IMR-90 (cell line): ENCODE results near the gene FA2H.

Experiments used
- BHLHE40 ChIP-seq: fragments of 150-350 bp; IDR thresholded peaks from 2 replicates; pipeline ENCODE4 v1.6.1; 2016; ENCODE audit warnings: mild to moderate bottlenecking, low read depth, low read length
- POLR2A ChIP-seq: IDR thresholded peaks from 2 replicates; pipeline ENCODE4 v1.6.1; 2012; ENCODE audit warnings: mild to moderate bottlenecking, low read depth, low read length
- RAD21 ChIP-seq: IDR thresholded peaks from 2 replicates; pipeline ENCODE4 v1.6.1; 2012; ENCODE audit warnings: low read length, improper control_type of control experiment
- RFX5 ChIP-seq: IDR thresholded peaks from 2 replicates; pipeline ENCODE4 v1.8.0; 2012; ENCODE audit warnings: low read depth, mild to moderate bottlenecking, low read length, moderate library complexity
- TF ChIP-seq, protein P1 (sequence below): conservative IDR thresholded peaks from 2 replicates; pipeline ENCODE4 v1.5.1; 2012; ENCODE audit warnings: mild to moderate bottlenecking, low read depth, low read length, improper control_type of control experiment

DNA sequence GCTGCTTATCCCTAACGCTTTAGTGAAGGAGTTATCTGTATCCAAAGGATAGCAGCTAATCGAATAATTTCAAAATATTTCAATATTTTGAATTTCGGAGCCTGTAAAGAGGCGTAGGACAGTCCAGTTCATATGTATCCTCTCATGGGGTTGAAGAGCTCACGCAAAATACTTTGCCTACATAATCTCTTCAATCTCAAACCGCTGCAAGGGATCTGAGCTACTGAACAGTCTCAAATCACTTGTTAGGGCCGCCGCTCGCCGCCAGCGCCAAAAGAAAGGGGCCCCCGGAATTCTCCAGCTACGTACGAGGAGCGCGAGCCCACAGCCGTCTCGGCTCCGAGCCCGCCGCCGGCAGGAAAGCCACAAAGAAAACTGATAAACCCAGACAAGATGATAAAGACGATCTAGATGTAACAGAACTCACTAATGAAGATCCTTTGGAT is 107.3 kb downstream of the FA2H start:
- TF ChIP-seq, protein P1, sequence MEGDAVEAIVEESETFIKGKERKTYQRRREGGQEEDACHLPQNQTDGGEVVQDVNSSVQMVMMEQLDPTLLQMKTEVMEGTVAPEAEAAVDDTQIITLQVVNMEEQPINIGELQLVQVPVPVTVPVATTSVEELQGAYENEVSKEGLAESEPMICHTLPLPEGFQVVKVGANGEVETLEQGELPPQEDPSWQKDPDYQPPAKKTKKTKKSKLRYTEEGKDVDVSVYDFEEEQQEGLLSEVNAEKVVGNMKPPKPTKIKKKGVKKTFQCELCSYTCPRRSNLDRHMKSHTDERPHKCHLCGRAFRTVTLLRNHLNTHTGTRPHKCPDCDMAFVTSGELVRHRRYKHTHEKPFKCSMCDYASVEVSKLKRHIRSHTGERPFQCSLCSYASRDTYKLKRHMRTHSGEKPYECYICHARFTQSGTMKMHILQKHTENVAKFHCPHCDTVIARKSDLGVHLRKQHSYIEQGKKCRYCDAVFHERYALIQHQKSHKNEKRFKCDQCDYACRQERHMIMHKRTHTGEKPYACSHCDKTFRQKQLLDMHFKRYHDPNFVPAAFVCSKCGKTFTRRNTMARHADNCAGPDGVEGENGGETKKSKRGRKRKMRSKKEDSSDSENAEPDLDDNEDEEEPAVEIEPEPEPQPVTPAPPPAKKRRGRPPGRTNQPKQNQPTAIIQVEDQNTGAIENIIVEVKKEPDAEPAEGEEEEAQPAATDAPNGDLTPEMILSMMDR = no peak
- TF ChIP-seq POLR2A (no peak), RFX5 (no peak), BHLHE40 (no peak), RAD21 (no peak)
